ENCODE measurements around the gene CCR3. TPM values are rescaled to one million over a fixed set of nuclear protein-coding genes. Genes with fewer than 3 reads are reported as not detected.

Gene CCR3
- not detected for total RNA-seq

DNA sequence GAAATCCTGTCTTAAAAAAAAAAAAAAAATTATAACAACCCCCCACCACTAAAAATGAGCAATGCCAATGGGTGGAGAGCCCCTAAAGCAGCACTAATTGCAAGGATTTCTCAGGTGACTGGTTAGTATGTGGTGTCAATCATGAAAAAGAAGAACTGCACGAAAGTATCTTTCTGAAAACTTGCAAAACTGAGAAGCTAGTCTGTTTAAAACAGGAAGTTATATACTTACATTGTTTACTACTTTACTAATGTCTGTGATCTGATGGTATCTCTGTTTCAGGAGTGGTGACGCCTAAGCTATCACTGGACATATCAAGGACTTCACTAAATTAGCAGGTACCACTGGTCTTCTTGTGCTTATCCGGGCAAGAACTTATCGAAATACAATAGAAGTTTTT is at the start of gene CCR3:
Gene CCR3 (plus strand): TSS at position 341 of the 400 bp plus-strand sequence. CDS start 22,699 bp downstream, outside the sequence.
- H3K9me3 Mint-ChIP-seq: no peaks in the 10 kb centered on the region
- H3K4me3 Mint-ChIP-seq: no peak within 1 kb of the TSS
- TF ChIP-seq, protein P1, sequence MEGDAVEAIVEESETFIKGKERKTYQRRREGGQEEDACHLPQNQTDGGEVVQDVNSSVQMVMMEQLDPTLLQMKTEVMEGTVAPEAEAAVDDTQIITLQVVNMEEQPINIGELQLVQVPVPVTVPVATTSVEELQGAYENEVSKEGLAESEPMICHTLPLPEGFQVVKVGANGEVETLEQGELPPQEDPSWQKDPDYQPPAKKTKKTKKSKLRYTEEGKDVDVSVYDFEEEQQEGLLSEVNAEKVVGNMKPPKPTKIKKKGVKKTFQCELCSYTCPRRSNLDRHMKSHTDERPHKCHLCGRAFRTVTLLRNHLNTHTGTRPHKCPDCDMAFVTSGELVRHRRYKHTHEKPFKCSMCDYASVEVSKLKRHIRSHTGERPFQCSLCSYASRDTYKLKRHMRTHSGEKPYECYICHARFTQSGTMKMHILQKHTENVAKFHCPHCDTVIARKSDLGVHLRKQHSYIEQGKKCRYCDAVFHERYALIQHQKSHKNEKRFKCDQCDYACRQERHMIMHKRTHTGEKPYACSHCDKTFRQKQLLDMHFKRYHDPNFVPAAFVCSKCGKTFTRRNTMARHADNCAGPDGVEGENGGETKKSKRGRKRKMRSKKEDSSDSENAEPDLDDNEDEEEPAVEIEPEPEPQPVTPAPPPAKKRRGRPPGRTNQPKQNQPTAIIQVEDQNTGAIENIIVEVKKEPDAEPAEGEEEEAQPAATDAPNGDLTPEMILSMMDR (IDR thresholded peaks at IDR 0.05): no peak
- no peaks in the 10 kb centered on the region for H3K36me3 Mint-ChIP-seq (ENCODE audit: low read depth)
- CTCF ChIA-PET: interaction anchor here (1.1 kb wide), 1 partner anchor 34 kb away, joined by 4 read pairs; the partner anchor contains the start of gene CCR1
- POLR2A ChIA-PET: no interaction called here
- no peak for DNase-seq
- ATAC-seq: no peak
- intact Hi-C loops (cut with micrococcal nuclease): no loop called here
- peaks cover 2% of the 10 kb centered on the region for H3K27me3 Mint-ChIP-seq
- H3K27ac Mint-ChIP-seq: no peak within 1 kb of the TSS
- H3K4me1 Mint-ChIP-seq (ENCODE audit: low read depth): no peaks in the 10 kb centered on the region

DNA sequence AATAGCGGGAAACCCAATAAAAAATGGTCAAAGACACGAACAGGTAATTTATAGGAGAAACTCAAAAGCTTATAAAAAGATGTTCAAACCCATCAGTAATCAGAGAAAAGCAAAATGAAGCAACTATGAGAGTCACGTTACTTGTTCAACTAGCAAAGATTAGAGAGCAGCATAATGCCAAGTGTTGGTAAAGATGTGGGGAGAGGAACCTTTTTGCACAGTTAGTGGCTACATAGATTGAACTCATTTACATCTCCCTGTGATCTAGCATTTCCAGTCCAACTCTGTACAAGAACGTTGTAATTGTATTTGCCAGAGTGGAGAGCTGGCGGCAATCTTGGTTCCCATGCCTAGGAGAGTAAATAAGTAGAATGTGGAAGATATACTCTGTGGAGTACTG is 49.3 kb upstream of the CCR3 start:
- peaks cover 5% of the 10 kb centered on the region for H3K4me1 Mint-ChIP-seq (ENCODE audit: low read depth)
- TF ChIP-seq, protein P1 (IDR thresholded peaks at IDR 0.05): no peak
- CTCF ChIA-PET: interaction anchor here (2.8 kb wide), 1 partner anchor 114 kb away, joined by 11 read pairs; no protein-coding TSS in a partner anchor
- peaks cover 22% of the 10 kb centered on the region for H3K9me3 Mint-ChIP-seq
- POLR2A ChIA-PET: interaction anchor here (0.6 kb wide), 1 partner anchor 532 kb away, joined by 3 read pairs; no protein-coding TSS in a partner anchor
- H3K27ac Mint-ChIP-seq: no peak overlapping the region
- peaks cover 4% of the 10 kb centered on the region for H3K27me3 Mint-ChIP-seq
- peaks cover 7% of the 10 kb centered on the region for H3K36me3 Mint-ChIP-seq (ENCODE audit: low read depth)
- H3K4me3 Mint-ChIP-seq: no peak overlapping the region
- intact Hi-C loops (cut with micrococcal nuclease): no loop called here
- DNase-seq (no peak), ATAC-seq (no peak)

- intact Hi-C loops (cut with micrococcal nuclease): no loop called here
These were observed 48.8 kb upstream of the CCR3 start for GRCh38 chr3:46193436-46193835.

DNA sequence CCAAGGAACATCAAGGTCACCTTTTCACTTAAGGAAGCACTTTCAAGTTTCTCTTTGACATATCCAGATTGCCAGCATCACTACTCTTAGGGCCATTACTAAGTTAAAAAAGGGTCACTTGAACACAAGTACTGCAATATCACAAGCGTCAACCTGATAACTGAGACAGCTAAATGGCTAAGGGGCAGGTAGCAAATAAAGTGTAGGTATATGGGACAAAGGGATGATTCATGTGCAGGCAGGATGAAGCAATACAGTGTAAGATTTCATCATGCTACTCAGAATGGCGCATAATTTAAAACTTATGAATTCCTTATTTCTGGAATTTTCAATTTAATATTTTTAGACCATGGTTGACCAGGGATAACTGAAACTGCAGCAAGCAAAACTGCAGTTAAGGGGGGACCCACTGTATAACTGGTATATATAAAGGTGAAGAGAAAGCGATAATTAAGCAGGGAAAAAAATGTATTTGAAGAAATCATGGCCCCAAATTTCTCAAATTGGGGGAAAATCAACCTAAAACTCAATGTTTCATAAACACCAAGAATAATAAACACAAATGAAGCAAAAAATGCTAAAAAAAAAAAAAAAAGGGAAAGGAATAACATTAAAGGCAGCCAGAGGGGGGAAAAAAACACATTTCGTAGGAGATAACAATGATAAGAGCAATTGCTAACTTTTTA is 47.2 kb upstream of the CCR3 start:
- intact Hi-C loops (cut with micrococcal nuclease): no loop called here
- ATAC-seq (no peak), DNase-seq (no peak)
- Mint-ChIP-seq H3K36me3 (ENCODE audit: low read depth) (peaks cover 7% of the 10 kb centered on the region), H3K9me3 (peaks cover 22% of the 10 kb centered on the region), H3K27me3 (peaks cover 4% of the 10 kb centered on the region), H3K4me3 (no peak overlapping the region), H3K4me1 (ENCODE audit: low read depth) (peaks cover 2% of the 10 kb centered on the region), H3K27ac (no peak overlapping the region)
- POLR2A ChIA-PET: no interaction called here
- CTCF ChIA-PET: no interaction called here
- TF ChIP-seq, protein P1 (IDR thresholded peaks at IDR 0.05): no peak

More at GRCh38 chr3:46193436-46193835, 48.8 kb upstream of the CCR3 start:
- ATAC-seq: no peak
- no peak for DNase-seq
- Mint-ChIP-seq H3K4me3 (no peak overlapping the region), H3K27me3 (peaks cover 4% of the 10 kb centered on the region), H3K27ac (no peak overlapping the region), H3K4me1 (ENCODE audit: low read depth) (peaks cover 2% of the 10 kb centered on the region), H3K9me3 (peaks cover 22% of the 10 kb centered on the region), H3K36me3 (ENCODE audit: low read depth) (peaks cover 7% of the 10 kb centered on the region)
- TF ChIP-seq, protein P1 (IDR thresholded peaks at IDR 0.05): no peak
- ChIA-PET CTCF (interaction anchor here (2.8 kb wide), 1 partner anchor 115 kb away, joined by 11 read pairs; no protein-coding TSS in a partner anchor), POLR2A (interaction anchor here (0.6 kb wide), 1 partner anchor 533 kb away, joined by 3 read pairs; no protein-coding TSS in a partner anchor)

- Mint-ChIP-seq H3K27me3 (peaks cover 3% of the 10 kb centered on the region), H3K36me3 (ENCODE audit: low read depth) (peaks cover 7% of the 10 kb centered on the region), H3K4me1 (ENCODE audit: low read depth) (peaks cover 2% of the 10 kb centered on the region), H3K4me3 (no peak overlapping the region), H3K27ac (no peak overlapping the region), H3K9me3 (peaks cover 22% of the 10 kb centered on the region)
- POLR2A ChIA-PET: no interaction called here
- DNase-seq (no peak), ATAC-seq (no peak)
- CTCF ChIA-PET: interaction anchor here (1.1 to 1.5 kb wide), 2 partner anchors 12 to 178 kb away, joined by 3 to 4 read pairs; partner anchors contain the start of gene CCR1
- intact Hi-C loops (cut with micrococcal nuclease): no loop called here
- TF ChIP-seq, protein P1 (IDR thresholded peaks at IDR 0.05): no peak
These were observed 45.9 kb upstream of the CCR3 start for GRCh38 chr3:46196261-46196957.

Measured in activated CD8-positive, alpha-beta T cell treated with anti-CD3 and anti-CD28 coated beads for 36 hours (primary cell).